Measurements from ENCODE around the gene HTR5A. TPM values are rescaled to one million over a fixed set of nuclear protein-coding genes. Genes with fewer than 3 reads are reported as not detected.

The HTR5A gene
- polyA plus RNA-seq, 3 donors from 2014 or later, result not detected

DNA sequence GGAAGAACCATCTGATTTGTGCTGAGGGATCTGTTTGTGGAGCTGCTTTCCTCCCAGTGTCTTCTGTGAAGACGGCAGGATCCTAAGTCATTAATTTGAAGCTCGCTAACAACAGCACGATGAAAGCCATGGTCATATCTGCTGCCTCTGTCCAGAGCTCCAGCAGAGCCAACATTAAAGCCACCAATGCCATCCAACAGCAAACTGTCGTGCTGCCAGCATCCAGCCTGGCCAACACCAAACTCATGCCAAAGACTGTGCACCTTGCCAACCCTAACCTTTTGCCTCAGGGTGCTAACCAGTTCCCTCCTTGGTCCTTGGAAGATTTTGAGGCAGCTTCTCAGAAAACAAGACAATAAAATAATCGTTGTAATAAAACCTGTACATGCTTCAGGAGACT, 36.2 kb downstream of the HTR5A start:
- Mint-ChIP-seq H3K9me3 (no peaks in the 10 kb centered on the region), H3K4me1 (no peaks in the 10 kb centered on the region), H3K27me3 (ENCODE audit: low read depth in 3 of 3) (peaks cover 0 to 7% (median 6%) of the 10 kb centered on the region in 3 donors), H3K36me3 (no peaks in the 10 kb centered on the region), H3K4me3 (no peak overlapping the region), H3K27ac (no peak overlapping the region)
- DNase-seq, result no peak

GRCh38 chr7:155107126-155107525, 37.0 kb downstream of the HTR5A start:
- Mint-ChIP-seq H3K4me1 (no peaks in the 10 kb centered on the region), H3K36me3 (no peaks in the 10 kb centered on the region), H3K27me3 (ENCODE audit: low read depth in 3 of 3) (peaks cover 0 to 7% (median 3%) of the 10 kb centered on the region in 3 donors), H3K4me3 (no peak overlapping the region), H3K9me3 (no peaks in the 10 kb centered on the region), H3K27ac (no peak overlapping the region)
- no peak for DNase-seq

DNA sequence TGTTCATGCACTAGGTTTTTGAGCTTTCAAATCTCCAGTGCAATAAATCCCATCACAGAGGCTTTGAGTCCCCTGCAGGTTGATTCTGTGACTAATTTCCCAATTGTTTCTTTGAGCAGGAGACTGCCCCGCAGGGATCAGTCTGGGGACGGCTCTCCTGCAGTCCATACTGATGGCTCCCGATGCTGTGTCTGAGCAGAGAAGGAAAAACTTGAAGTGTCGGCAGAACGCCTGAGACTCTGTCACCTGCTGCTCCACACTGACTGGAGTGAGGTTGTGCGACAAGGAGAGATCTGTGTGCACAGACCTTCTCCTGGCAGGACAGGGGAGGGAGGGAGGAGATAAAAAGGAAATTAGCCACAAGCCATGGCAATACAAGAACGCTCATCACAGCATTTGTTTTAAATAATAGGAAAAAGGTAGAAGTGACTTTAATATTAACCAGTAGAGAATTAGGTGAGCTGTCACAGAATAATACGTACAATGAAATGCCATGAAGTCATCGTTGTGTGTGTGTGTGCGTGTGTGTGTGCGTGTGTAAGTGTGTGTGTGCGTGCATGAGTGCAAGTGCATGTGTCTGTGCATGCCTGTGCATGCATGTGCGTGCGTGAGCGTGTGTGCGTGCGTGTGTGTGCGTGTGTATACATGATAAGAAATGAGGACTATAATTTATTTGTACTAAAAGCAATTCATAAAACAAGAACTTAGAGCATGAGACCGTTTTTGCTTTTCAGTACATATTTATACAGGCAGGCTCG, 38.2 kb downstream of the HTR5A start:
- H3K4me3 Mint-ChIP-seq, result no peak overlapping the region
- peaks cover 1 to 7% (median 3%) of the 10 kb centered on the region in 3 donors for H3K27me3 Mint-ChIP-seq (ENCODE audit: low read depth in 3 of 3)
- no peak overlapping the region for H3K27ac Mint-ChIP-seq
- no peak for DNase-seq
- H3K36me3 Mint-ChIP-seq, result no peaks in the 10 kb centered on the region
- no peaks in the 10 kb centered on the region for H3K9me3 Mint-ChIP-seq
- no peaks in the 10 kb centered on the region for H3K4me1 Mint-ChIP-seq

- Mint-ChIP-seq H3K9me3 (no peaks in the 10 kb centered on the region), H3K36me3 (no peaks in the 10 kb centered on the region), H3K4me1 (no peaks in the 10 kb centered on the region), H3K27me3 (ENCODE audit: low read depth in 3 of 3) (peaks cover 1 to 7% (median 5%) of the 10 kb centered on the region in 3 donors), H3K27ac (no peak overlapping the region), H3K4me3 (no peak overlapping the region)
- no peak for DNase-seq
These were observed 39.0 kb downstream of the HTR5A start for GRCh38 chr7:155109121-155109520.

- Mint-ChIP-seq H3K4me3 (no peak overlapping the region), H3K36me3 (no peaks in the 10 kb centered on the region), H3K9me3 (peaks cover 0 to 8% (median 5%) of the 10 kb centered on the region in 6 donors), H3K4me1 (no peaks in the 10 kb centered on the region), H3K27me3 (ENCODE audit: low read depth in 3 of 3) (peaks cover 1 to 5% (median 1%) of the 10 kb centered on the region in 3 donors), H3K27ac (no peak overlapping the region)
- no peak for DNase-seq
These were observed 45.2 kb downstream of the HTR5A start for GRCh38 chr7:155115288-155115687.

DNA sequence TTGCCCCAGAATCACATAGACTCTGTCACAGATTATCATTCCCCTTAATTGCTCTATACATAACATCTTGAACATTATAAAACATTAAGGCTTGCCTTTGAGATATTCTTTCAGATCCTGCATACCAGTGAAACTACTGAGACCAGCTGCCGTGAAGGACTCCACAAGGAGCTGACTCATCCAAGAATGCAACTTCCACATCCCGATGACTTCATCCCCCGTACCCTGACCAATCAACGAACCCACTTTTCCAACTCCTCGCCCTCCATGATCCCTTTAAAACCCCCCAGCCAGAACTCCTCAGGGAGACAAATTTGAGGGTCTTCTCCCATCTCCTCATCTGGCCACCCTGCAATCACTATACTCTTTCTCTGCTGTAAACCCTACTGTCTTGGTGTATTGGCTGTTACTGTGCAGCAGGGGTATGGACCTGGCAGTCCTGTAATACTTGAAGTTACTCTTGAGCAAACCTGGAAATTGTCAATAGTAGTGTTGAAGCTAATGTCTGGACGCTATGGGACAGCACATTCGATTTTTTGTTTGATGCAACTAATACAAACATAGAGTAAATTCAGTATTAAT, 49.8 kb downstream of the HTR5A start:
- Mint-ChIP-seq H3K36me3 (peaks cover 0 to 4% (median 0%) of the 10 kb centered on the region in 3 donors), H3K4me1 (no peaks in the 10 kb centered on the region), H3K4me3 (no peak overlapping the region), H3K9me3 (peaks cover 0 to 8% (median 6%) of the 10 kb centered on the region in 6 donors), H3K27me3 (ENCODE audit: low read depth in 3 of 3) (peaks cover 0 to 8% (median 2%) of the 10 kb centered on the region in 3 donors), H3K27ac (no peak overlapping the region)
- no peak for DNase-seq

- H3K27ac Mint-ChIP-seq, result no peak overlapping the region
- peaks cover 0 to 8% (median 2%) of the 10 kb centered on the region in 3 donors for H3K27me3 Mint-ChIP-seq (ENCODE audit: low read depth in 3 of 3)
- DNase-seq, result no peak
- peaks cover 0 to 8% (median 6%) of the 10 kb centered on the region in 6 donors for H3K9me3 Mint-ChIP-seq
- peaks cover 0 to 4% (median 0%) of the 10 kb centered on the region in 3 donors for H3K36me3 Mint-ChIP-seq
- no peak overlapping the region for H3K4me3 Mint-ChIP-seq
- no peaks in the 10 kb centered on the region for H3K4me1 Mint-ChIP-seq
These were observed 50.3 kb downstream of the HTR5A start for GRCh38 chr7:155120460-155120859.

DNA sequence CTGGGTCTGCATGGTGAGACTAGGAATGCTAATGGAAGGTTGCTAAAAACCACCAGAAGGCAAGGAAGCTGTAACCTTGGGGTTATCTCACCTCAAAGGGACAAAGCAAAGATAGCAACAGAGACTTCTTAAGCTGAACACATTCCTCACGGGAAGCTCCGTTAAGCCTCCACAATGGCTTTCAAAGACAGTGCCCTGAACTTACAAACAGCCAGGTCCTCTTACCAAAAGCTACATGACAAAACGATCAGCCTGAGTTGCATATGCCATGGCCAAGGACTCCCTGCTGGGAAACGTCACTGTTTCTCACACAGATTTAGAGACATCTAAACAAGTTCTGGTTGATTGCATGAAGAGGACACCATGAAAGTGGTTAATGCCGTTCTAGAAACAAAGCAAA, 52.7 kb downstream of the HTR5A start:
- H3K27me3 Mint-ChIP-seq (ENCODE audit: low read depth in 3 of 3), result peaks cover 0 to 5% (median 3%) of the 10 kb centered on the region in 3 donors
- peaks cover 0 to 8% (median 6%) of the 10 kb centered on the region in 6 donors for H3K9me3 Mint-ChIP-seq
- H3K27ac Mint-ChIP-seq, result no peak overlapping the region
- H3K4me1 Mint-ChIP-seq, result no peaks in the 10 kb centered on the region
- H3K4me3 Mint-ChIP-seq, result no peak overlapping the region
- DNase-seq, result no peak
- peaks cover 0 to 4% (median 0%) of the 10 kb centered on the region in 3 donors for H3K36me3 Mint-ChIP-seq

GRCh38 chr7:155123413-155123812, 53.3 kb downstream of the HTR5A start:
- DNase-seq, result no peak
- H3K9me3 Mint-ChIP-seq, result peaks cover 0 to 8% (median 6%) of the 10 kb centered on the region in 6 donors
- H3K27me3 Mint-ChIP-seq (ENCODE audit: low read depth in 3 of 3), result peaks cover 0 to 7% (median 3%) of the 10 kb centered on the region in 3 donors
- H3K36me3 Mint-ChIP-seq, result peaks cover 0 to 4% (median 0%) of the 10 kb centered on the region in 3 donors
- no peak overlapping the region for H3K27ac Mint-ChIP-seq
- no peak overlapping the region for H3K4me3 Mint-ChIP-seq
- no peaks in the 10 kb centered on the region for H3K4me1 Mint-ChIP-seq

GRCh38 chr7:155124706-155125105, 54.6 kb downstream of the HTR5A start:
- H3K36me3 Mint-ChIP-seq, result peaks cover 0 to 4% (median 0%) of the 10 kb centered on the region in 3 donors
- H3K4me3 Mint-ChIP-seq, result no peak overlapping the region
- peaks cover 0 to 9% (median 3%) of the 10 kb centered on the region in 3 donors for H3K27me3 Mint-ChIP-seq (ENCODE audit: low read depth in 3 of 3)
- H3K4me1 Mint-ChIP-seq, result no peaks in the 10 kb centered on the region
- H3K9me3 Mint-ChIP-seq, result peaks cover 0 to 6% (median 5%) of the 10 kb centered on the region in 6 donors
- H3K27ac Mint-ChIP-seq, result no peak overlapping the region
- DNase-seq, result no peak

DNA sequence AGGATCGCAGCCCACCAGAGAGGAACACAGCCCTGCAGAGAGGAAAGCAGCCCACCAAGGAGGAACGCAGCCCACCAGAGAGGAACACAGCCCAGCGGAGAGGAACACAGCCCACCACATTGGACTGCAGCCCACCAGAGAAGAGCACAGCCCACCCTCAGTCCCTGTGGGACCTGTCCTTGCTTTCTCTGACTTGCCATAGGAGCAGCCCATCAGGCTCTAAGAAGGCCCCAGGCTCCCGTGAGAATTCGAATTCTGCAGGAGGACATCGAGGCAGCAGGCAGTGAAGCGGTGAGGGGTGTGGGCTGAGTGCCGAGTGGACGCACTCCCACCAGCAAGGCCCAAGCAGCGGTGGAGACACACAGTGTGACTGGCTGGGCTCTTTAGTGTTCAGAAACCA, 59.1 kb downstream of the HTR5A start:
- no peaks in the 10 kb centered on the region for H3K36me3 Mint-ChIP-seq
- DNase-seq, result no peak
- H3K4me1 Mint-ChIP-seq, result no peaks in the 10 kb centered on the region
- H3K9me3 Mint-ChIP-seq, result no peaks in the 10 kb centered on the region
- H3K27me3 Mint-ChIP-seq (ENCODE audit: low read depth in 3 of 3), result peaks cover 1 to 5% (median 3%) of the 10 kb centered on the region in 3 donors
- H3K27ac Mint-ChIP-seq, result no peak overlapping the region
- no peak overlapping the region for H3K4me3 Mint-ChIP-seq

- no peaks in the 10 kb centered on the region for H3K9me3 Mint-ChIP-seq
- H3K4me3 Mint-ChIP-seq, result no peak overlapping the region
- DNase-seq, result no peak
- H3K27ac Mint-ChIP-seq, result no peak overlapping the region
- peaks cover 1 to 5% (median 3%) of the 10 kb centered on the region in 3 donors for H3K27me3 Mint-ChIP-seq (ENCODE audit: low read depth in 3 of 3)
- H3K4me1 Mint-ChIP-seq, result no peaks in the 10 kb centered on the region
- H3K36me3 Mint-ChIP-seq, result no peaks in the 10 kb centered on the region
These were observed 59.7 kb downstream of the HTR5A start for GRCh38 chr7:155129789-155130188.

DNA sequence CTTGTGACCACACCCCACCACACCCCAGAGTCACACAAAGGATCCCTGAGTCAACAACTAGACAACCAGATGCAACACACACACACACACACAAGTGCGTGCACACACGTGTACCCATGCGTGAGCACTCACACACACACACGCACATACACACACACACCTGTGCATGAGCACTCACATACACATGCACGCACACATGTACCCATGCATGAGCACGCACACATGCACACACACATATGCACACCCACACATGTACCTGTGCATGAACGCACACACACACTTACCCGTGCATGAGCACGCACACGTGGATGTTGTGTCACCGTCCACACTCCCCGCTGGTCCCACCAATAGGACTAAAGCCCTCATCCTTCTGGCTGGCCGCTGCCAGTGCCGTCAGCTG, 60.4 kb downstream of the HTR5A start:
- Mint-ChIP-seq H3K36me3 (no peaks in the 10 kb centered on the region), H3K27ac (no peak overlapping the region), H3K4me3 (no peak overlapping the region), H3K4me1 (no peaks in the 10 kb centered on the region), H3K9me3 (no peaks in the 10 kb centered on the region), H3K27me3 (ENCODE audit: low read depth in 3 of 3) (peaks cover 1 to 4% (median 3%) of the 10 kb centered on the region in 3 donors)
- no peak for DNase-seq

GRCh38 chr7:155131090-155131489, 61.0 kb downstream of the HTR5A start:
- no peak overlapping the region for H3K27ac Mint-ChIP-seq
- no peaks in the 10 kb centered on the region for H3K36me3 Mint-ChIP-seq
- H3K4me3 Mint-ChIP-seq, result no peak overlapping the region
- no peaks in the 10 kb centered on the region for H3K4me1 Mint-ChIP-seq
- DNase-seq, result no peak
- peaks cover 1 to 3% (median 3%) of the 10 kb centered on the region in 3 donors for H3K27me3 Mint-ChIP-seq (ENCODE audit: low read depth in 3 of 3)
- no peaks in the 10 kb centered on the region for H3K9me3 Mint-ChIP-seq
